ENCODE results near the gene PUM1.

The PUM1 gene

DNA sequence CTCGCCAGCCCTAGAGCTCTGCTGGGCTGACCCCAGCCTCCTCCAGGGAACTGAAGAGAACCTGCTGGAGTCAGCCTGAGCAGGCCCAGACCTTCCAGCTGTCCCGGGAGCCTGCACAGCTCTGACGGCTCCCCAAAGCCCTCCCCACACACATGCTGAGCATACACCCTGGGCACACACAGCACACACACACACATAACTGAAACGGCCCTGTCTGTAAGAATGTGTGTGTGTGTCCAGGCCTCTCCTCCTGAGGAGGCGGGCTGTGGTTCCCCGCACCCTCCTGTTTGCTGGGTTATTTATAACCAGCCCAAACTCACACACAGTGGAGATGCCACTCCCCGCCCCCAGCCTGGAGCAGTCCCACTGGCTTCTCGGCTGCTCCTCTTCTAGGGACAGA is 177.1 kb downstream of the PUM1 start:
- DNase-seq, result no peak

DNA sequence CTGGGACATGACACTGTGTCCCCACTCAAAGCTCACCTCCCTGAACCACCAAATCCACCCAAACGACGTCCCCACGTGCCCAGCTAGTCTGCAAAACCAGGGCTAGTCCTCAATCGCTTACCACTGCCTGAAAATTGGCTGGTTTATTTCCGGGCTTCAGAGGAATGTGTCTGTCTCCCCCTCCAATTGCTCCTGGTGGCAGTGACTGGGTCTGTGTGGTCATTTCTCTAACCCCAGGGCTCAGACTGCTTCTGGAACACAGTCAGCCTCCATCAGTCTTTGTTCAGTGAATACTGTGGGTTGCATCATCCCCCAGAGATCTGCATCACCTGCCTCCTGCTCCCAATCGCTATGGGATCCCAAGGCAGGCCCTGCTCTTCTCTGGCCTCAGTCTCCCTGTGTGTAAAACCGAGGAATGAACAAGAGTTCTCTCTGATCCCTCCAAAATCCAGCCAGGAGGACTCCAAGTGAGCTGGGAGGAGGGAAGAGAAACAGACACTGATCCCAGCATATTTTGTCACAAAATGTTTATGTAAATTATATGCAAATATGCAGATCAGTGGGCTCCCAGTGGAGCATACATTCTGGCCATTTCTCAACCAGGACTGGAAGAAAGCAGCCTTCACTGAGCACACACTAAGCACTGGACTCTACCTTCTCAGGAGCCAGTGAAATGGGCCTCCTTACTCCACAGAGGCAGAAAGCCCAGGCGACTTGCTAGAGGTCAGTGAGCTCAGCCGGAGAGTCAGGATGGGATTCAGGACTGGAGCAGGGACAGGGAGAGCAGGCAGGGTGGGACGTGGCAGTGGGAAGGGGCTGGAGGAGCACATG is 177.8 kb downstream of the PUM1 start:
- DNase-seq, result no peak

DNA sequence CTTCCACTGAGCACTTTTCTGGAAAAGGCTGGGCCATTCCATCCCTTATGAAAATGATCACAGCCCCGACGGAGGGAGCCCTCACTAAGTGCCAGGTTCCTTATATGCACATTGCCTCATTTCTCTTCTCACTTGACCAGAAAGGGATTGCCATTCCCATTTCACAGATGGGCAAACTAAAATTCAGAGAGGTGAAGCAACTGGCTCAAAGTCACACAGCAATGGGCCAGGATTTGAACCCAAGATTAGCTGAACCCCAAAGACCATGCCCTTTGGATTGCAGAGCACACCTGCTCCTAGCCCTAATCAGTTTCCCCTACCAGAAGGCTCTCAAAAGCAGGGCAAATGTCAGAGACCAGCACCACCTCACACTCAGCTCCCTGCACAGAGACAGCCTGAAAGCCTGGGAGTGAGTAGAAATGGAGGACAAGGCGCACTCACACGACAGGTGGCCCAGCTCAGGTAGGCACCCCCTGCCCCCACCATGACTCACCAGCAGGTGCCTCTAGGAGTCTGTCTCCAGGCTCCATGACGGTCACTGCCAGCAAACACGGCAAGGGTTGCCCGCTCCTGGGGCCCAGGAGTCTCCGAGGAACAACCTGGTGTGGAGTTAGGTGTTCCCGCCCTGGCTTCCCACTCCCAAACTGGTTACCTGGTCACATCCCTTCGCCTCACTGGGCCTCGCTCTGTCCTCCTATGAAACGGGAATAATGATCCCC is 178.6 kb downstream of the PUM1 start:
- no peak for DNase-seq

DNA sequence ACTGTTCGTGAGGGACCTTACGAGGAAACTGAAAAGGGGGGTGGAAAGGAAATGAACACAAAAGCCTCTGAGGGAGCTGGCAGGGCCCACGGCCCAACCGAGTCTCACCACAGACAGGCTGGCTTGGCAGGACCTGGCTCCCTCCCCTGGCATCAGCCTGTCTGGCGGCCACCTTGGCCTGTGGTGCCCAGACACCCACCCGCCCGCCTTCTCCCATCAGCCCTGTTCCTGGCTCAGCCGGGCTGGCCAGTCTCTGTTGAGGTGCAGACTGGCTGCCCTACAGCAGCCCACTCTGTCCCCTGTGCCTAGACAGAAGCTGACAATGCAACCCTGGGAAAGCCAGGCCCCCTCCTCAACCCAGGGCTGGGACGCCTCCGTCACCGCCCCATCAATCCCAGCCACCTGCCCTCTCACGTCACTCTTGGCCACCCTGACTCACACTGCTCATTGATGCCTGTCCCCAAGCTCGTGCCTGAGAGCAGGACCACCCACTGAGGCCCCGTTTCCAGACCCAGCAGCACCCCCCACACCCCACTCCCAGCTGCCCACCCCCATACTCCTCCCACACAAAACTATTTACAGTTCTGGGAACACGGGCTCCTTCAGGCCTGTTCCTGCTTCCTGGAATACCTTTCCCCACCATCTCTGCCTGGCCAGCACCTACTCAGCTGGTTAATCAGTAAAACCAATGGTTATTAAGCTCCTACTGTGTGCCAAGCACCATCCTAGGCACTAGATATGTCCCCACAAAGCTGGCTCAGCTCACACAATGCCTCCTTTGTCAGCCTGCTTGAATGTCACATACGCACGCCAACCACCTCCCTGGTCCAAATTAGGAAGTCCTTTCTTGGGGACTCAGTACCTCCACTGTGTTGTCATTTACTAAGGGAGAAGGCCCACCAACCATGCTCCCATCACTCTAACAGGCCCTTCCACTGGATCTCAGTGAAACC is 179.7 kb downstream of the PUM1 start:
- no peak for DNase-seq

DNA sequence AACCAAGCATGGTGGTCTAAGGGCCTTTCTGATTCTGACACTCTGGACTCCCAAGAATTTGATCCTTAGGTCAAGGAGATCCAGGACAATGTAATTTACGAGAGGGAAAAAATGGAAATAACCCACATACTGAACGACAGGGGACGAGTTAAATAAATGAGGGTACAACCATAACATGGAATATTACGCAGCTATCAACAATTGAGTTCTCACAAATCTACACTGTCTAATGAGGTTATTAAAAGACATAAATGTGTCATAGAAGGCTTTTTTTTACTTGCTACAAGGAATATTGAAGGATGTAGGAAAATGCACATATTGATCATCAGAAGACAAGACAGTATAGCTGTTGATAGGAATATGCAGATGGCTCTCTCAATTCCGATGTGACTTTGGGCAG is 180.8 kb downstream of the PUM1 start:
- no peak for DNase-seq

DNA sequence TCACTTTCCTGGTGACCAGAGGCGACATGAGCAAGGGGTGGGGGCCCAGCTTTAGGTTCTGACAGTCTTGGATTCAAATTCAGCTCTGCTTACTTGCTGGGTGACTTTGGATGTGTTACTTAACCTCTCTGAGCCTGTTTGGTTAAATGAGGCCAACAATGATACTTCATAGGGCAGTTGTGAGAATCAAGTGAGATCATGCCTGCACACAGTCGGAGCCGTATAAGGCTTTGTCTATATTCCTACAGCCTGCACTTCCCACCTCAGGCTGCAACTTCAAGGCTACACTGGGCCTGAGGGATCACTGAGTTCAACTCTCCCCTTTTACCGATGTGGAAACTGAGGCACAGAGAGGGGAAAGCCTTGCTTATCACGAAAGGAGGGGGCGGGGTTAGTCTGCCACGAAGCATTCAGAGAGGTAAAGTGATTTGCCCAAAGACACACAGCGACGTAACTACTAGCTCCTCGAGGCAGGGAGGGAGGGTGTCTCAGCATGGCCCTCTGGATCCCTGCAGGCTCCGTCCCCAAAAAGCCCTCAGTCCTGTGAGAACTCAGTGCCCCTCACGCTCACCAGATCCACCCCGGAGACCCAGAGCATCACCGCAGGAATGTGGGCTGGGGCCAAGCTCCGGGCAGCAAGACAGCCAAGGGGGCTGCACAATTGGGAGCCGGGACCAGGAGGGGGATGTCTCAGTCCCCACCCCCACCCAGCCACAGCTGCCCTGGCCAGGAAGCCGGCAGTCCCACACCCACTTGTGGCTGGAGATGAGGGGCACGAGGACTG is 181.9 kb downstream of the PUM1 start:
- no peak for DNase-seq

DNA sequence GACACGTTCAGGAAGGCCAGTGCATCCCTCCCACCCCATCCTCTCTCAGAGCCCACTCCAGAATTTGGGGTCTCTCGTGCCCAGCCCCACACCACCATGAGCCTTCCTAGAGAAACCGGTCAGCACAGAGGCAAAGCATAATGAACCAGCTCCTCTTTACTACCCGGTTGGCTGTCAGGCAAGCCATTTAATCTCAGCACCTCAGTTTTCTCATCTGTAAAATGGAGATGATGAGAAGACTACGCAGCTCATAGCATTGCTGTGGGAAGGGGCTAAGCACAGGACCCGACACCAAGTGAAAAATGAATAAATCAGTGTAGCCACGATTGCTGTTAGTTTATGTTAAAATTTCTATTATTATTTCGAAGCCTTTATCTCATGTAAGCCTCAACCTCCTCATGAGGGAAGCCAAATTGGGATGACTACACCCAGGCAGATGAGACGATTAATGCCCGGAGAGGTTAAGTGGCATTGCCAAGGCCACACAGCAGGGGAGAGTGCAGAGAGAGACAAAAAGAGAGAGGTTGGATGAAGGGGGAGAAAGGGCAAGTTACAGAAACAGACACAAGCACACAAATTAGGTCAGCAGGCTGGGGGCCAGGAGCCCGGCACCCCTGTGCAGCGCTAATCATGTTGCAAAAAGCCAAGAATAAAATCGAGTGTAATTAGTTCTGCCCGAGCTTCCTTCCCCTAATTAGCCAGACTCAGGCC is 182.7 kb downstream of the PUM1 start:
- DNase-seq, result no peak
